HG03432 (cell line): ENCODE measurements around the gene NMT2.

Experiments used
- ATAC-seq: cut with Tn5 transposase; IDR thresholded peaks from one replicate; pipeline ENCODE4 v1.9.1; 2021; ENCODE audit warnings: mild to moderate bottlenecking, moderate library complexity; ENCODE audit not compliant: unreplicated experiment

NMT2 gene

DNA sequence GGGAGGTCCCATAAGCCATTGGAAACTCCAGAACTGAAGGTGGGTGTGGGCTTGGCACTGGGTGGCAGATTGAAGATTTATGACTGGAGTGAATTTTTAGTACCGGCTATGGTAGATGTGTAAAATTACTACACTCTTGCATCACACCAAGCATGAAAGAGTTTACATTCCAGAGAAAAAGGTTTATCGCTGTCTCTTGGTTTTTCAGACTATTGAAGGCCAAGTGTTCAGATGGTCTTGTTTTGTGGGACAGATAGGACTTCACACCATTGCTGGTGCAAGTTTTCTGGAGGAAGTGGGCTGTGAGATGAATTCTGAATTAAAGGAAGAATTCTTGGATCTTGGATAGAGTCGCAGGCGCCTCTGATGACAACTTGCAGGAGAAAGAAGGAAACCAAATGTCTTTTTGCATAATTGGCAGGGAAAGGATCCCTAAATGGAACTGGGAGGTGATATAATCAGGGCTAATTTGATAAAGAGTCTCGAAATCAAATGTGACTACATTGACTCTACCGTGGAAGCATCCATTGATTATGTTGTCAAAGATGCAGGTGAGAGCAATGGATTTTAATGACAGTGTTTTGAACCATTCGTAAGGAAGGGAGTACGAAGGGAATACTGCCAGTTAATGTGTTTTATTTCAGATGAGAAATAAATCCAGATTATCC, 14.2 kb upstream of the NMT2 start:
- ATAC-seq: no peak

DNA sequence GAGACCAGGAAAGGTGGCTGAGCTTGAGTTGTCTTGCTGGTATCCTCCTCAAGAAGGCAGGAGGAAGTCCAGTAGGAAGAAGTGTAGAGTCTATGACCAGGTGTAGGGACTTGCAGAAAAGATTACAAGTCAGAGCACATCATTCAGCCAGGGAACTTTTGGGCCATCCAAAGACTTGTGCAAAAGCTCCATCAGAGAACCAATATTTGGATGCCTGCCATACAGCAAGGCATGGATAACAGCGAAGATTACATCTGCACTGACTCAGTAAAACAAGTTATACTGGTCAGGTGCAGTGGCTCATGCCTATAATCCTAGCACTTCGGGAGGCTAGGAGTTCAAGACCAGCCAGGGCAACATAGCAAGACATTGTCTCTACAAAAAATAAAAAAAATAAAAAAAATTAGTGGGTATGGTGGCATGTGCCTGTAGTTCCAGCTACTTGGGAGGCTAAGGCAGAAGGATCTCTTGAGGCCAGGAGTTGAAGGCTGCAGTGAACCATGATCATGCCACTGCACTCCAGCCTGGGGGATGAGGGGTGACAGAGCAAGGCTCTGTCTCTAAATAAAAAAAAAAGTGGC, 13.2 kb upstream of the NMT2 start:
- ATAC-seq: no peak

- no peak for ATAC-seq
Measured at GRCh38 chr10:15180736-15181135, 12.2 kb upstream of the NMT2 start.

GRCh38 chr10:15176269-15176668, 7.8 kb upstream of the NMT2 start:
- no peak for ATAC-seq

- no peak for ATAC-seq
Measured at GRCh38 chr10:15175587-15175986, 7.1 kb upstream of the NMT2 start.

DNA sequence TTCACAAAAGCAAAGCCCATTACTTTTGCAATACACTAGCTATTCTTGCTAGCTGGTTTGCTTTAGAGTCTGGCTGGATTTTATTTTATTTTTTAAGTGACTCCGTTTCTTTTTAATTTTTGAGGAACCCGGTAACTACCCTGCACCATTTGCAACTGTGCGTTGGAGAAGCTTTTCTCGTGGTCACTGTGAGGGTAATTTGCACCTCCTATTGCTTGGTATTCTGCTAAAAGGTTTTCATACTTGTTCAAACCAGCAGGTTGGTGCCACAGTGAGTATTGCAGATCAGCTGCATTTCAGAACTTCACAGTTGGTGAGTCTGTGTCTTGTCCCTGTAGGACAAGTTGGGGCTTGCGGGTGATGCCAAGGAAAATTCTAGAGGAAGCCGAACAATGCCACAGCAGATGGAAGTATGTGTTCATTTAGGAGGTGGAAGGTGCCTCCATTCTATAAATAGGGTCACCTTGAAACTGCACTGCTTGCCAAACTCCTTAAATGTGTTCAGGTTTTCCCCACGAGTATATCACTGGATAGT, 3.9 kb upstream of the NMT2 start:
- no peak for ATAC-seq

DNA sequence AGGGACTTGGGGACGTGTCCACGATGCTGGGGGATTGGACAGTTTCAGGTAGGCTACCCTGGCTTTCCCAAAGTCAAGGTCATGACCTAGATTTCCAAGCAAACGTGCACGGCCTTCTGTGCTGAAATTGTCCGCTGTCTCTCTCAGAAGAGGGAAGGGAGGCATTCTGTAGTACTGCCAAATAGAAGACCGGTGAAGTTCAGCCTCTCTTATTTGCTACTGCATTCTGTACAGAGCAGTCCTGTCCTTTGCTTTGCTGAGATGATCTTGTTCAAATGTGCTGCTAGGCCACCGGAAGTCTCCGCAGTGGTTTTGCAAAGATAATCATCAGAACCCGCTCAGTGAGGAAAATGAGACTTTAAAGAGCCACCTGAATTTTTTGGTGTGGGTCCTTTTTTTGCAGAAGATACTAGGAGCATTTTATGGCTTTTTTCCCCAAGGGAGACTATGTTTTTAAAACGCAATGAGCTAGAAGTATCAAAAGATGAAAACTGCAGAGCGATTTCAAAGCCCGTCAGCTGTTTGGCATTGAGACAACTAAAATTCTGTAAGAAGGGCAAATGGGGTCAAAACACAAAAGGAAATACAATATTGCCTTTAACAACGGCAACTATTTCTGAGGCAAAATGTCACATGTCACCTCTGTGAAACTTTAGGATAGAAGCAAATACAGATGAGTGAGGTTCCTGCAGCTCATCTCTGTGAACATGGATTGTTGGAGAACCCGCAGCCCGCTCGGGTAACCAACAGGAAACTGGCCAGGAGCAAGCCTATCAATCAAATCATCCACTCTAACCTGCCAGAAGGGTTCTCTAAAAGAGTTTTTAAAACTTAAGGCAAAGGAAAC, 1.3 kb upstream of the NMT2 start:
- ATAC-seq: no peak

- ATAC-seq: peak; percentile 40
Measured at GRCh38 chr10:15168786-15169554, 477 bp upstream of the NMT2 start.

DNA sequence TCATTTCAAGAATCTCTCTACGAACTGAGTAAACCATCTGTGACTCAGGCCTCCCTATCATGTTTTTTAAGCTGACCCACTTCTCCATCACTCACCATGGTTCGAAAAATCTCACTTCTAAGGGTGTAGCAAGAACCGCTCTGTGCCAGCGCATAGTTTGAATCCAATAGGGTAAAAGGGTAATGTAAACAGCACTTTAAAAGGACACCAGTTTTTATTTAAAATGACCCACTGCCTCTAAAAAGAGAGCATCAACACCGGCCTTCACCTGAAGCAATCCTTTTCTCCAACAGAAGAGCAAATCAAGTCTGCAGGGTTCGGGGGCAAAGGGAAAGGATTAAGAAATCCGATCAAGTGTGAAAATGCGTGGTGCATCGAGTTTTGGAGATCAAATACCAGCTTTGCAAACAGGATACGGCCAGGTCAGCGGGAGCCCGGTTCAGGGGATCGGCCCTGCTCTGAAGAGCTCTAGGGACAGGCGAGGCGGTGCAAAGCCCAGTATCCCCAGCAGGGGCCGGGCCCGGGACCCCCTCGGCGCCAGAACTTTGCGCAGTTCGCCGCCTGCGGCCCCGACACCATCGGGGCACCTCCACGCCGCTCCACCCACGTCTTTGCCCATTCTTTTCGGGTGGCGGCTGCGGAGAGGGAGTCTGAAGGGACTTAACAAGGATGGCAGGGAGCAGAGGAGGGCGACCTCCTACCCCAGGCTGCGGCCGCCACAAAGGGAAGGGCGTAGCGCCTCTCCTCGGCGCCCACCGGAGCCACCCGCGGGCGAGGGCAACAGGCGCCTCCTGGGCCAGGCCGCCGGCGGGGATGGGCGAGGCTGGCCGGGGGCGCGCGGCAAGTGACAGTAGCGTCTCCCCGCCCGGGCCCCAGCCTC, 842 bp downstream of the NMT2 start:
- peak; percentile 43 for ATAC-seq

DNA sequence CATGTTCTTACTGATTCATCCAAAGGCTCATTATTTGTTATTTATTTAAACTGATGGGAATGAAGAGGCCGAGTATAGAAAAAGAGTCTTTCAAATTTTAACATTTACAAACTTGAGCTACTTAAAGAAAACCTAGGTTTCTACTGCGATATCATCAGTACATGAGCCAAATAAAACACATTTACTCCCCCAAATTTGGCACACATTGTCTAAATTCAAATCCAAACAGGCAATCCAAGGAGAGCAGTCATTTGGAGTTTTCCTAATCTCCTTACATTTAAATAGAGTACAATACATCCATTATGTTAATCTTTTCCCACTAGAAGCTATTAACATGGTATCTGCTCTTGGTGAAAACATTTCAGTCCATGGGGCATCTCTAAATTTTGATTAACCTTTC, 2.2 kb downstream of the NMT2 start:
- ATAC-seq: no peak

DNA sequence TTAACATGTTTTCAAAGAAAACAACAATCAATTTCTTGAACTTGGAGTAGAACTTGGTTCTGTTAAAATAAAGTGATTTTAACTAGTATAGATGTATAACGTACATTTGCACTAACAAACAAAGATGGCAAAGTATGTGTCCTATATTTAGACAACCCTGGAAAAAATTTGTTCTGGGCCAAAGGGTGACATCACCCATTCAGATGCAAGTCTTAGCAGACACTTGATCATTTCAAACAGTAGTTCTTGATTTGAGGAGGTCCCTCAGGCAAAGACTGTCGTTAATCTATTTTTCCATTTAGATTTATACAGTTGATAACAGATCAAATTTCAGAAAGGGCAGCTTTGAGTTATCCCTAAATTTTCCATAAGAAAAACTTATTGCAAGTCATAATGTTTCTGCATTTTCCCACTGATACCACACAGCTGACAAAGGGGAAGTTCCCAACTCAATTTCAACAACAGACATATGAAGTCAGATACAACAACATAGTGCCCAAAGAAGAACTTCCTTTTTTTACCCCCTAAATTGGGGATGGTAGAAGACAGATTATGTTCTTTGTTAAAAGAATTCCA, 5.2 kb downstream of the NMT2 start:
- no peak for ATAC-seq

GRCh38 chr10:15158972-15159371, 9.5 kb downstream of the NMT2 start:
- no peak for ATAC-seq

GRCh38 chr10:15158448-15158847, 10.0 kb downstream of the NMT2 start:
- ATAC-seq: no peak

DNA sequence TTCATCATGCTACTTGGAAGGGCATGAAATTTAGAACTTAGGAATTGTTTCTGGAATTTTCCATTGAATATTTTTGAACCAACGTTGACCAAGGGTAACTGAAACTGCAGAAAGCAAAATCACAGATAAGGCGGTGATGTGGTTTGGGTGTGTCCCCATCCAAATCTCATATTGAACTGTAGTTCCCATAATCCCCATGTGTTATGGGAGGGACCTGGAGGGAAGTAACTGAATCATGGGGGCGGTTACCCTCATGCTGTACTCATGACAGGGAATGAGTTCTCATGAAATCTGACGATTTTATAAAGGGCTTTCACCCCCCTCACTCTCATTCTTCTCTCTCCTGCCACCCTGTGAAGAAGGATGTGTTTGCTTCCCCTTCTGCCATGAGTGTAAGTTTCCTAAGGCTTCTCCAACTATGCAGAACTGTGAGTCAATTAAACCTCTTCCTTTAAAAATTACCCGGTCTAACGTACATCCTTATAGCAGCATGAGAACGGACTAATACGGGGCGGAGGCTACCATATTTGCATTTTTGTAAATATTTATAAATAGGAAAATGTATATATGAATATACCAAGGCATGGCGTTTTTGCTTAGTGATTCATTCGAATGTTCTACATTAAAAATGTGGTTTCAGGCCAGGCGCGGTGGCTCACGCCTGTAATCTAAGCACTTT, 12.4 kb downstream of the NMT2 start:
- no peak for ATAC-seq

- no peak for ATAC-seq
Measured at GRCh38 chr10:15152556-15152955, 15.9 kb downstream of the NMT2 start.

- no peak for ATAC-seq
Measured at GRCh38 chr10:15150563-15150962, 17.9 kb downstream of the NMT2 start.

GRCh38 chr10:15149042-15149771, 19.3 kb downstream of the NMT2 start:
- no peak for ATAC-seq

DNA sequence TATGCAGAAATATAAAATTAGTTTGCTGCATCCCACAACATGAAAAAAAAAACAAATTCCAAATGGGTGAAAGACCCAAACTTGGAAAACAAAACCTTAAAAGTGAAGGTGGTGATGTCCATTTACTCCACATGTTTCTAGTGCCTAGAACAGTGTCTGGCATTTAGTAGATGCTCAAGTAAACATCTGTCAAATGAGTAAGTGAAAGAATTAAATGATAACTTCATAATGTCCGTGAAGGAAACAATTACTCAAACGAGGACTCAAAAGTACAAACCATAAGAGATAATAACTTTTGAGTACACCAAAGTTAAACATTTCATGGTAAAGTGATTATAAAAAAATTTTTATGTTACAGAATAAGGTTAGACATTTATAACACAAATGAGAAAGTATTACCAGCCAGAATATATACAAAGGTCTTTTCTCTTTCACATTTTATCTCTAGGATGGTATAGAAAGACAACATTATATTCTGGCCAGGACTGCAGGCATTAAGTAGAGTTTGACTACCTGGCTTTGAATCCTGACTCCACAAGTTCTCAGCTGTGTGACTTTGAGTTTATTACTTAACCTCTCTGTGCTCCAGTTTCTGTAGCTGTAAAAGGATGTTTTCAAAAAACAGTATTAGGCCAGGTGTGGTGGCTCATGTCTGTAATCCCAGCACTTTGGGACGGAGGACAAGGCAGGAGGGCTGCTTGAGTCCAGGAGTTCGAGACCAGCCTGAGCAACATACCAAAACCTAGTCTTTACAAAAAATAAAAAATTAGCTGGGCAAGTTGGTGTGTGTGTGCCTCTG, 20.7 kb downstream of the NMT2 start:
- ATAC-seq: no peak
